Stimulated activated CD8-positive, alpha-beta memory T cell treated with anti-CD3 and anti-CD28 coated beads, Interleukin-4, amount 100 ng/mL, for 1 hour (primary cell): ENCODE data around the gene SLC25A13.

Source experiments
- DNase-seq, 2 donors: peaks; one replicate each; pipeline ENCODE4 v3.0.0-alpha.2; 2020; ENCODE audit warnings: low read depth in 2 of 2, low spot score in 1 of 2

SLC25A13 gene

DNA sequence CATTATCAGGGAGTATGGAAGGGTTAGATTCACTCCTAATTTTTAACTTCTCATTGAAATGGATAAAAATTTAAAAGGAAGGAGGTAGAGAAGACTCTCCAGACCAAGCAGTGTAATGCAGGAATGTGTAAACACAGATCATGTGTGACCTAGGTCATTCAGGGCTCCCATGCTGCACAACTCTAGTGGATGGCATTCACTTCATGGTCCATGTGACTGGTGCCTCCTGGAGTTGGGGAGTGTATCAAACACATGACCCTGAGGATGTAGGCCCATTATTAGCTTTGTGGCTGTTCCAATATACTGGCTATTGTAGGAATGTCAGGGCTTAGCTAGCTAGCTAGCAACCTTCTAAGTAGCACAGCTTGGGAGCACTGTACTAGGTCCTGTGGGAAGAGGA lies 109.9 kb downstream of the SLC25A13 start:
- DNase-seq = no peak

GRCh38 chr7:96205665-96206064 lies 116.2 kb downstream of the SLC25A13 start:
- DNase-seq = no peak

GRCh38 chr7:96204601-96205000 lies 117.3 kb downstream of the SLC25A13 start:
- no peak for DNase-seq

GRCh38 chr7:96203786-96204185 lies 118.1 kb downstream of the SLC25A13 start:
- no peak for DNase-seq

DNA sequence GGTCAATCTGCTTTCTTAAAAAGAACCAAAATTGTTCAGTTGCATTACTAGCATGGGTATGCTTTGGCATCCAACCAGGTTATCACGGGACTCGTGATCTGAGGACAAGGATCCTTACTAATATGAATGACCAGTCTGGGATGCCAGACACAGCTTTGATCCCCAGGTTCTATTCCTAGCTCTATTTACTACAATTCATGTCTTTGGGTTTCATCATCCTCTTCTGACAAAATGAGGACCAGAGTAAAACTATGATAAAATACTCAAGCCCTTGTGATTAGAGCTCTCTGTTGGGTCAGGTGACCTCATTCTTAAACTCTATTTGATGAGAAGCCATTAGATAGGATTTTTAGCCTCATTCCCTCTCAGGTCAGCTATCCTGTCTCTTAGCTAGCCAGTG lies 119.8 kb downstream of the SLC25A13 start:
- DNase-seq = no peak

DNA sequence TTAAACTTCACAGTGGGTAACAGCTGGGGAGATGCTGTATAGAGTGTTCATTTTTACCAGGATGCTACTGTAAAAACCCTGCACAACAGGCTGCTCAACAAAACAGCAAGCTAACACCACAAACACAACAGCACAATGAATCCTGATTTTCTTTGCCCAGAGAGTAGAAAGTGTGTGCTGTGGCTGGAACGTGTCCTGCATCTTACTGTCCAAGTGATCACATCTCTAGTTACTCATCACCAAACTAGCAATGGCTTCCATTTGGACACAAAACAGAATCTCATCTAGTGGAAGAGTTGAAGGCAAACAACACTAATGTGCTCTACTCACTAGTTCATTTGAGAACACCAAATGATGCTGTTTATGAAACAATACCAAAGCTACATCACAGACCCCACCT lies 121.2 kb downstream of the SLC25A13 start:
- DNase-seq = no peak

DNA sequence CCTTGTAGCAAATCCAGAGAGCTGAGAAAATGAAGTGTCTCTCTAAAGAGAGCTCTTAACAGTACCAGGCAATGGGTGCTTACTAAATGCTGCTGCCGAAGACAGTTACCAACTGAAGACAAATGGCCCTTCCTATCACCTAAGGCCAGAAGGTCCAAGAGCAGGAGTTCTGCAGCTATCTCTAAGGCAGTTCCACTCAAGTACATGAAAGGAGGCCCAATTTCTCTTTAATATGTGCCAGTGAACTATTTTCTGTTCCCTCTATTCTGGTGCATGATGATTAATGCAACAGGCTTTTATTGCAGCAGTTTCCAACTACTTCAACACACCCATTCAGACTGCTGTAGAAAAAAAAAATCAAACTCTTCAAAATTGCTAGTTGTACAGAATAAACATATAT lies 122.5 kb downstream of the SLC25A13 start:
- DNase-seq = no peak

- no peak for DNase-seq
These were observed 123.8 kb downstream of the SLC25A13 start for GRCh38 chr7:96198047-96198636.

DNA sequence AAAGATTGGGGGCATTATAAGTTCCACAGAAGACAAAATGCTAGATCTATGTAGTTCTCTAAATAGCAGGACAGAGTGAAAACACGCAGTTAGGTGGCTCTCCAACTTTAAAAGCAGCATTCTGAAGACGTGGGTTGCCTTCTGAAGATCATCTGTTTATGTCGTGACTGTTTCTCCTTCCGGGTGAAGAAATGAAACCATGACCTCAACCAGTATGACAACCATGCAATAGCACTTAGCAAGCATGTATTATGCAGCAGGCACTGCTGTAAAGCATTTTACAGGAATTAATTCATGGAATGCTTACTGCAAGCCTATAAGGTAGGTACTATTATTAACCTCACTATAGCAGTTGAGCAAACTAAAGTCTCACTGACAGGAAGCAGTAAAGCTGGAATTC lies 125.2 kb downstream of the SLC25A13 start:
- DNase-seq = no peak

- no peak for DNase-seq
These were observed 132.6 kb downstream of the SLC25A13 start for GRCh38 chr7:96189129-96189820.

- DNase-seq = no peak
These were observed 133.3 kb downstream of the SLC25A13 start for GRCh38 chr7:96188591-96188991.

GRCh38 chr7:96188174-96188581 lies 133.7 kb downstream of the SLC25A13 start:
- no peak for DNase-seq

DNA sequence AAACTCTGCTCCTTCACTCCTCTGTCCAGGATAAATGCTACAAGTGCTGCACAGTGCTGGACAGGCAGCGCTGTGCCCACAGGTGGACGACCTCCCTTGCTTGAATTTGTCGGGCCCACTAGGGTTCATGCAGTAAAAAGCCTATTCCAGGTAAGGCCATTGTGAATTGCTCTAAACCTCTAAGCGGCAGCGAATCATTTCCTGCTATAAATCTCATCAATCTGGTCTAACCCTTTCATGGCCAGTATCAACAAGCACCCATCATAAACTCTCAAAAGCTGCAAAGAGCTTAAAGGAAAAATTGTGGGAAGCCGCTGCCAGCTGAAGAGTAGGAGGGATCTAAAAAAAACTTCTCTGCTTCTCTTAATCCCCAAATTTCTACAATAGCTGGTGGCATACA lies 134.2 kb downstream of the SLC25A13 start:
- no peak for DNase-seq

DNA sequence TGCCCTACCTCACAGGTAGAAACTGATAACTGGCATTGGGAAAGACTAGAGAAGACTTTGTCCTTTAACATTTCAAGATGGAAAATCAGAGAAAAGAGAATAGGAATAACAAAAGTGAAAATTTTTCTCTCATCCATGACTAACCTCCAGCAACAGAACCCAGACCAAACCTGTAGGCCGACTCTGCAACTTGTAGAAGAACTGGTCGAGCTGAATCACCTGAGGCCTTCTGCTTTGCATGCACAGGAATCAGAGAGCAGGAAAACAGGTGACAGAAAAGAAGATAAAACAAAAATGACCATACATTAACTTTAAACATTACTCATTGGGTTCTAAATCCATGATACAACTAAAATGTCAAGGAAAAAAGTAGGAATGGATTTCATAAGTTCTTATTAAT lies 137.1 kb downstream of the SLC25A13 start:
- no peak for DNase-seq

- DNase-seq = no peak
These were observed 138.7 kb downstream of the SLC25A13 start for GRCh38 chr7:96183163-96183670.

DNA sequence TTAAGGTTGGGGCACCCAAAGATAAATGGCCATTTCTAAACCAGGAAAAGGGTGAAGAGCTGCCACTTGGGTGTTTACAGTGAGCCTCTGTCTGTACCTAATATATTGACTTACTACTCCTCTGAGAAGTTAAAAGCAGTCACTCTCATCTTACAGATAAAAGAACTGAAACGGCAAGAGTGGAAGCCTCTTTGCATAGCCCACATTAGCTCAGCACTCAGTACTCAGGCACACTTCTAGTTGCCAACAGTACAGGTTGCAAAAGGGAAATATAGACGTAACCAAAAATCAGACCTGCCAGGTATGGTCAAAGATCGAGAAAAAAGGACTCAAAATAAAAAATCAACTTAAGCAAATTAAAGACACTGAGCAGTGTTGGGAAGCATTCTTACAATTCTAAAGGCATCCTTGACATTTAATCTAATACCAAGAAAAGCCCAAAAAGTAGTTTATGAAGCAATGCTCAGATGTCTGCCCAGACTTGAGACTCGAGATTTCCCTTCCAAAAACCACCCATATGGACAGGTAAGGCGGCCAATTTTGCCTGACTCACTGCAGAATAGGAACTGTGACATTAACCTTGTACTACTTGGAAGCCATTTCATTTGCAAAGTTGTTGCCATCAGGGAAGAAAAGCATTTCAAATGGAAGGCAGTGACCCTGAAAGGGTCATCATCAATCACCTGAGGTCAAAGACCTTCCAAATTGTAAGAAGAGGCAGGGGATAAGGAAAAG lies 139.3 kb downstream of the SLC25A13 start:
- DNase-seq = no peak

DNA sequence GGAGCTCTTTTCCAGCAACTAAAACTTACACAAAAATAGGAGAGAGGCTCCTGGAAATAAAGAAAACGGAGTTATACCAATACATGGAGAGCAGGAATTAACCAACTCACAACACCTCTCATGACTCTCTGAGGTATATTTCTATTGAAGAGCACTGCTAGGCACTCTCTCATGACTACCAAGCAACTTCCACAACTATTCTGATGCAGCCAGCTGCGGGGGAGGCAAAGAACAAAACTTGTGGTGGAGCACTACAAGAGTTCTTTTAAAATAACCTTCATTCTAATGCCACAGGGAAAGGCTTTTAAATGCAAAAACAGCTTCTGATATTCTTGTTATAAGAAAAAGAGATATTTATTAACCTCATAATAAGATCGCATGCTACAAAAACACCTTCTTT lies 140.7 kb downstream of the SLC25A13 start:
- DNase-seq = no peak

DNA sequence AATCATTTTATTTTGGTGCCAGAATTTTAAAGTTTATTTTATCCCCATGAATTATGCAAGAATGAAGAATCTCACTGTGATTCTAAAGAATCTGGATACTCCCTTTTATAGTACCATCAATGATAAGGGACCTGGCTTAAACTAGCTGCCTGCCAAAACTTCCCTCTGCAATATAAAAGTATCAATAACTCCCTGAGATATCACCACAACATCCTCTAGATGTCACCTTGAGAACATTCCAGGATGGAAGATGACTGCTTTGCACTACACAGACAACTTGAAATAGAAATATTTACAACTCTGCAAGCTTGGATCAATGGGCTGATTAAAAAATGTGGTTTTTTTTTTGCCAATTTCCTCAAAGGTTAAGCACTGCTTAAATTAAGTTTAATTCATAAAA lies 142.1 kb downstream of the SLC25A13 start:
- DNase-seq = no peak

DNA sequence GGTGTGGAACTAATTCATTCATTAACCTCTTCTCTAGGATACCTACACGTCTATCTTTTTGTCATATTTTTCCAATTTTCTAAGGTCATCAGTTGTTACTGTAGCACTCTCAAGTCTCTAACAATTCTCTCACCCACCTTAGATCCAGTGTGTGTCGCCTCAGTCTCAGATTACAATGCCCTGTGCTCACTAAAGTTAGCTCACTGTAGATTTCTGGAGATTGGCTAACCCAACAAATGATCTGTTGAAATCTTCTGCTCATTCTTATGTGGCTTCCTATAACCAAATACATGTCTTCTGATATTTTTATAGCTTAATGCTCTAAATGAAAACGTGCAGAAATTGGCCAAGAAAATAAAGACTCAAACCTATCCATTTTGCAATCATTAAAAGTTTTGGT lies 142.6 kb downstream of the SLC25A13 start:
- no peak for DNase-seq

DNA sequence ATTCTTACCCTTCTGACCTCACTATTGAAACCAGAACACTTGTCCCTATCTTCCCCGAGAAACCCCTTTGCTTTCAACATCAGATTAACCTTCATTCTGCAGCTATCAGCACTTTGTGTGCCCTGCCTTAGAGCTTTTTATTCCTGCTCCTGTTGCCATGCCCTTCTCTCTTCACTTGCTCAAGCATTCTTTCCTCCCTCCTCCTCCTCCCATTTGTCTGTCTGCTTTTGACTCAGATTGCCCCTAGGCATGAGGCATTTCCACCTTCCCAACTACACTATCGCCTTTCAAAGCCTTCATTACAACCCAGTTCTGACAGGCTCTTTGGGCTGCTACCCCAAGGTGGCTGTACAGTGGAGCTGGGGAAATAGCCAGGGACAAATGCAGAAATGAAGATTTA lies 143.3 kb downstream of the SLC25A13 start:
- no peak for DNase-seq

GRCh38 chr7:96177353-96177752 lies 144.5 kb downstream of the SLC25A13 start:
- DNase-seq = no peak

DNA sequence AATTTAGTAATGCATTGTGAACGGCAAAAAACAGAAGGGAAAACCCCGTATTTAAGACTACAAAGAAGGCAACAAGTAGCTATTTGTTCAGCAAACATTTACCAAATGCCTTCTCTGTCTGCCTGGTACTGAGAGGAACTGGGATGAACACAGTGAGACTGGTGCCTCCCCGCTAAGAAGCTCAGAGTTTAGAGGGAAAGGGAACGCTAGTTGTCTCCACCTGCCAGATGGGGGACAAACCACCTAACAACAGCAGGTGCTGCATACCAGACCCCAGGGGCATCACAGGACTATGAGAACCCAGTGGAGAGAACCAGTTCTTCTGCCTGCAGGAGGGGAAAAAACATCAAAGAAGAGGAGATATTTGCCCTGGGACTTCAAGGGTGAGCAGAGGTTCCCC lies 147.1 kb downstream of the SLC25A13 start:
- DNase-seq = no peak
